PC-9 (cell line): ENCODE data around the gene LECT2. TPM values are rescaled to one million over a fixed set of nuclear protein-coding genes. Genes with fewer than 3 reads are reported as not detected.

Experiments used
- BruUV-seq: library from RNA; stranded (reverse); fragments of 400-500 nt; replicated peaks from 2 replicates; lab custom pipeline; 2021; lab: Mats Ljungman, UMichigan
- CTCF ChIA-PET: fragments of 300-600 bp; sonication (Branson Sonifier 250); formaldehyde crosslinking; loops from one replicate; lab custom pipeline; 2022; ENCODE audit warnings: antibody characterized with exemption; lab: Charles Lee
- POLR2A ChIA-PET: fragments of 300-600 bp; sonication (Branson Sonifier 250); formaldehyde crosslinking; loops from one replicate; lab custom pipeline; 2022; ENCODE audit warnings: antibody characterized with exemption; ENCODE audit not compliant: unreplicated experiment; lab: Charles Lee
- DNase-seq, 2 experiments: peaks; one replicate each; pipeline versions ENCODE4 v3.0.0 to v3.0.0-alpha.2; 2015 to 2022; ENCODE audit warnings: mixed read lengths in 1 of 2
- H2AFZ ChIP-seq: fragments of 200-600 bp; sonication (generic); 2 replicates; pipeline ENCODE4 v1.8.1; 2017; ENCODE audit warnings: antibody characterized with exemption
- H3F3A ChIP-seq: fragments of 200-600 bp; sonication (generic); 2 replicates; pipeline ENCODE4 v1.8.1; 2017; ENCODE audit warnings: antibody characterized with exemption, mild to moderate bottlenecking, low read depth; ENCODE audit not compliant: insufficient read depth
- H3K27ac ChIP-seq: fragments of 200-600 bp; sonication (generic); 2 replicates; pipeline ENCODE4 v1.6.1; 2016; ENCODE audit warnings: mixed run types
- H3K27me3 ChIP-seq: fragments of 200-600 bp; sonication (generic); 2 replicates; pipeline ENCODE4 v1.6.1; 2016; ENCODE audit warnings: low read depth, mixed run types; ENCODE audit not compliant: insufficient read depth
- H3K36me3 ChIP-seq: fragments of 200-600 bp; sonication (generic); 2 replicates; pipeline ENCODE4 v1.6.1; 2016; ENCODE audit warnings: low read depth, mixed run types
- H3K4me1 ChIP-seq: fragments of 200-600 bp; sonication (generic); replicated peaks from 2 replicates; pipeline ENCODE4 v1.6.1; 2016; ENCODE audit warnings: mixed run types; ENCODE audit not compliant: insufficient read depth
- H3K4me2 ChIP-seq: fragments of 200-600 bp; sonication (generic); 2 replicates; pipeline ENCODE4 v1.6.1; 2017; ENCODE audit warnings: mixed run types
- H3K4me3 ChIP-seq: fragments of 200-600 bp; sonication (generic); 2 replicates; pipeline ENCODE4 v1.6.1; 2016; ENCODE audit warnings: mixed run types
- H3K79me2 ChIP-seq: fragments of 200-600 bp; sonication (generic); 2 replicates; pipeline ENCODE4 v1.6.1; 2017; ENCODE audit warnings: low read depth, mixed run types
- H3K9me2 ChIP-seq: fragments of 200-600 bp; sonication (generic); 2 replicates; pipeline ENCODE4 v1.8.1; 2017; ENCODE audit warnings: mild to moderate bottlenecking; ENCODE audit not compliant: insufficient read depth
- H3K9me3 ChIP-seq: fragments of 200-600 bp; sonication (generic); 2 replicates; pipeline ENCODE4 v1.8.1; 2016; ENCODE audit warnings: low read depth; ENCODE audit not compliant: insufficient read depth
- H4K20me1 ChIP-seq: fragments of 200-600 bp; sonication (generic); 2 replicates; pipeline ENCODE4 v1.8.1; 2017; ENCODE audit not compliant: insufficient read depth
- CTCF ChIP-seq: fragments of 200-600 bp; sonication (generic); conservative IDR thresholded peaks from 2 replicates; pipeline ENCODE4 v1.6.1; 2017; ENCODE audit warnings: mixed run types, antibody characterized with exemption, mild to moderate bottlenecking, moderate library complexity
- EZH2 ChIP-seq: fragments of 200-600 bp; sonication (generic); IDR thresholded peaks from 2 replicates; pipeline ENCODE4 v1.8.0; 2017; ENCODE audit warnings: antibody characterized with exemption, low read depth
- intact Hi-C: fragments of 100-400 bp; cut with micrococcal nuclease; formaldehyde crosslinking; loops from one replicate; pipeline ENCODE4 v1.10.0; 2022; ENCODE audit not compliant: unreplicated experiment
- total RNA-seq: library from RNA; stranded (reverse); gene quantifications from 2 replicates; pipeline ENCODE4 v1.2.3, GENCODE V29; 2021

Gene LECT2
- total RNA-seq, 1 experiment from 2014 or later: not detected

- intact Hi-C loops: no loop called here
- DNase-seq: no peak
- Histone ChIP-seq H3K9me3 (no peaks in the 10 kb centered on the region), H3K4me3 (no peak overlapping the region), H2AFZ (no peak overlapping the region), H3K79me2 (no peaks in the 10 kb centered on the region), H3K27ac (no peak overlapping the region), H3K4me1 (peaks cover 3% of the 10 kb centered on the region), H3K27me3 (peaks cover 28% of the 10 kb centered on the region; the same call in 1 of the 2 replicates), H3F3A (no peaks in the 10 kb centered on the region), H3K9me2 (no peaks in the 10 kb centered on the region), H4K20me1 (no peaks in the 10 kb centered on the region), H3K4me2 (no peak overlapping the region), H3K36me3 (no peaks in the 10 kb centered on the region)
- CTCF ChIA-PET: no interaction called here
- POLR2A ChIA-PET: no interaction called here
- TF ChIP-seq EZH2 (no peak), CTCF (no peak)
- BruUV-seq: no TSS peak
Measured at GRCh38 chr5:135900276-135900675, 54.5 kb downstream of the LECT2 start.

- Histone ChIP-seq H3K9me3 (no peaks in the 10 kb centered on the region), H3K4me2 (no peak overlapping the region), H4K20me1 (no peaks in the 10 kb centered on the region), H3K79me2 (no peaks in the 10 kb centered on the region), H3K27me3 (peaks cover 28% of the 10 kb centered on the region; the same call in 1 of the 2 replicates), H3F3A (no peaks in the 10 kb centered on the region), H3K36me3 (no peaks in the 10 kb centered on the region), H2AFZ (no peak overlapping the region), H3K9me2 (no peaks in the 10 kb centered on the region), H3K27ac (no peak overlapping the region), H3K4me1 (peaks cover 10% of the 10 kb centered on the region), H3K4me3 (no peak overlapping the region)
- ChIA-PET POLR2A (no interaction called here), CTCF (no interaction called here)
- DNase-seq: no peak
- BruUV-seq: no TSS peak
- intact Hi-C loops: no loop called here
- TF ChIP-seq CTCF: no peak
- TF ChIP-seq EZH2: no peak
Measured at GRCh38 chr5:135898651-135899050, 56.1 kb downstream of the LECT2 start.

Other genes with a start within 250 kb of the LECT2 start
- gene SLC25A48, start 120.3 kb downstream of the LECT2 start, total RNA-seq: not detected in 2 replicates
- gene IL9, start 59.1 kb downstream of the LECT2 start, total RNA-seq: not detected in 2 replicates
- 430 and 437 TPM in 2 replicates for gene TGFBI, start 74.0 kb upstream of the LECT2 start, total RNA-seq
- gene SMAD5, start 177.9 kb upstream of the LECT2 start, total RNA-seq: 50.6 and 58.2 TPM in 2 replicates
- gene SMIM32, start 238.2 kb upstream of the LECT2 start, total RNA-seq: not detected in 2 replicates